Measurements from ENCODE around the gene IGF2BP2. TPM values are rescaled to one million over a fixed set of nuclear protein-coding genes. Genes with fewer than 3 reads are reported as not detected.
"Not testable (repeated sequence)": the region's sequence is repeated elsewhere in the genome, so short reads cannot be mapped to it uniquely, and the experiment has no call there.

The IGF2BP2 gene
- total RNA-seq, 4 donors from 2014 or later, result 29.3 to 49.8 (median 41.8) TPM

DNA sequence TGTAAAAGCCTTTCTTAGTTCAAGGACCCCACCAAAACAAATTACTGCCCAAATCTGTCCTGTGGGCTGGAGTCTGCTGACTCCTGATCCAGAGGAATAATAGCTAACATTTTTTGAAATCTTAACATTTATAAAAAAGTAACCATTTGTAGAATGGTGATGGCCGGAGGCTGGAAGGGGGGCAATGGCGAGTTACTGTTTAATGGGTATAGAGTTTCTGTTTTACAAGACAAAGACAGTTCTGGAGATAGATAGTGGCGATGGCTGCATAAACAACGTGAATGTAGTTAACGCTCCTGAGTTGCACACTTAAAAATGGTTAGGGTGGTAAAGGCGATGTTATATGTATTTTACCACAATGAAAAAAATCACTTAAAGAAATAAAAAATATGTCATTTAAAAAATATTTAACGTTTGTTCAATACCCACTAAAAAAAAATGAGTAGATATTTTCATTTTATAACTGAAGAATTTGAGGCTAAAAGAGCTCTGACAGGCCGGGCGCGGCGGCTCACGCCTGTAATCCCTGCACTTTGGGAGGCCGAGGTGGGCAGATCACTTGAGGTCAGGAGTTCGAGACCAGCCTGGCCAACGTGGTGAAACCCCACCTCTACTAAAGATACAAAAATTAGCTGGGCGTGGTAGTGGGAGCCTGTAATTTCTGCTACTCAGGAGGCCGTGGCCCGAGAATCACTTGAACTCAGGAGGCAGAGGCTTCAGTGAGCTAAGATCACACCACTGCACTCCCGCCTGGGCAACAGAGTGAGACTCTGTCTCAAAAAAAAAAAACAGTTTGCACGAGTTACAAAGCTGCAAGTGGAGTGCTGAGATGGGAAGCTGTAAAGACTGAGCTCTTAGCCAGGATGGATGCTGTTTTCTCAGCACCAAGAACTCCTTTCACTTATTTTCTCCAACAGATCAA, 37.6 kb downstream of the IGF2BP2 start:
- H3K27ac ChIP-seq, result no peak overlapping the region
- TF ChIP-seq EP300 (IDR thresholded peaks at IDR 0.05) (no peak), CTCF (IDR thresholded peaks at IDR 0.05) (no peak), POLR2A (IDR thresholded peaks at IDR 0.05) (no peak)
- no peak for DNase-seq (ENCODE audit: low spot score in 2 of 2)
- H3K36me3 ChIP-seq, result no peaks in the 10 kb centered on the region
- no peaks in the 10 kb centered on the region for H3K9me3 ChIP-seq
- WGBS, 2 donors, result 73 to 74% methylated on average over 20 of the region's 20 CpGs
- no peaks in the 10 kb centered on the region for H3K27me3 ChIP-seq
- no peak overlapping the region for H3K4me3 ChIP-seq
- H3K4me1 ChIP-seq, result peaks cover 0 to 15% (median 0%) of the 10 kb centered on the region in 4 donors

DNA sequence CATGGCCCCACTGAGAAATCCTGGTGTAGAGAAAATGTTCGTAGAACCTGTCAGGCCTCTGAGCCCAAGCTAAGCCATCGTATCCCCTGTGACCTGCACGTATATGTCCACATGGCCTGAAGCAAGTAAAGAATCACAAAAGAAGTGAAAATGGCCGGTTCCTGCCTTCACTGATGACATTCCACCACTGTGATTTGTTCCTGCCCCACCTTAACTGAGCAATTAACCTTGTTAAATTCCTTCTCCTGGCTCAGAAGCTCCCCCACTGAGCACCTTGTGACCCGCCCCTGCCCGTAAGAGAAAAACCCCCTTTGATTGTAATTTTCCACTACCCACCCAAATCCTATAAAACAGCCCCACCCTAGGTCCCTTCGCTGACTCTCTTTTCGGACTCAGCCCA, 38.6 kb downstream of the IGF2BP2 start:
- H3K4me1 ChIP-seq, result peaks cover 0 to 15% (median under 1%) of the 10 kb centered on the region in 4 donors
- H3K36me3 ChIP-seq; H3K27me3 ChIP-seq; H3K27ac ChIP-seq; DNase-seq (ENCODE audit: low spot score in 2 of 2); H3K4me3 ChIP-seq; H3K9me3 ChIP-seq: not testable (repeated sequence)
- WGBS, 2 donors, result 82 to 87% methylated on average over 8 of the region's 8 CpGs

- TF ChIP-seq EP300 (IDR thresholded peaks at IDR 0.05) (no peak), CTCF (IDR thresholded peaks at IDR 0.05) (no peak), POLR2A (IDR thresholded peaks at IDR 0.05) (no peak)
- whole genome bisulfite sequencing, 2 donors, result 69 to 76% methylated on average over 5 of the region's 5 CpGs
- Histone ChIP-seq H3K4me3 (no peak overlapping the region), H3K4me1 (peaks cover 0 to 14% (median 3%) of the 10 kb centered on the region in 4 donors), H3K36me3 (no peaks in the 10 kb centered on the region), H3K9me3 (no peaks in the 10 kb centered on the region), H3K27ac (no peak overlapping the region), H3K27me3 (no peaks in the 10 kb centered on the region)
- no peak for DNase-seq (ENCODE audit: low spot score in 2 of 2)
Observed at GRCh38 chr3:185784317-185784716, 40.5 kb downstream of the IGF2BP2 start.

GRCh38 chr3:185781759-185782158, 43.1 kb downstream of the IGF2BP2 start:
- 29 to 38% methylated on average over 3 of the region's 3 CpGs for WGBS, 2 donors
- no peak for TF ChIP-seq POLR2A (IDR thresholded peaks at IDR 0.05)
- TF ChIP-seq CTCF (IDR thresholded peaks at IDR 0.05), result no peak
- TF ChIP-seq EP300 (IDR thresholded peaks at IDR 0.05), result no peak

GRCh38 chr3:185779461-185779860, 45.4 kb downstream of the IGF2BP2 start:
- peaks cover 0 to 7% (median 3%) of the 10 kb centered on the region in 4 donors for H3K4me1 ChIP-seq
- no peak overlapping the region for H3K4me3 ChIP-seq
- TF ChIP-seq POLR2A (IDR thresholded peaks at IDR 0.05), result no peak
- no peak for TF ChIP-seq EP300 (IDR thresholded peaks at IDR 0.05)
- TF ChIP-seq CTCF (IDR thresholded peaks at IDR 0.05), result no peak
- no peaks in the 10 kb centered on the region for H3K36me3 ChIP-seq
- no peaks in the 10 kb centered on the region for H3K9me3 ChIP-seq
- 75 to 93% methylated on average over 2 of the region's 2 CpGs for WGBS, 2 donors
- H3K27me3 ChIP-seq, result no peaks in the 10 kb centered on the region
- no peak overlapping the region for H3K27ac ChIP-seq
- DNase-seq (ENCODE audit: low spot score in 2 of 2), result no peak

More at GRCh38 chr3:185781759-185782158, 43.1 kb downstream of the IGF2BP2 start:
- no peak for DNase-seq (ENCODE audit: low spot score in 2 of 2)
- no peaks in the 10 kb centered on the region for H3K27me3 ChIP-seq
- no peaks in the 10 kb centered on the region for H3K36me3 ChIP-seq
- no peaks in the 10 kb centered on the region for H3K9me3 ChIP-seq
- H3K4me1 ChIP-seq, result peaks cover 0 to 6% (median 0%) of the 10 kb centered on the region in 4 donors
- no peak overlapping the region for H3K27ac ChIP-seq
- H3K4me3 ChIP-seq, result no peak overlapping the region
